GM13977 (cell line): ENCODE data around the gene RPRD1B.

Experiments
- DNase-seq: peaks from one replicate; pipeline ENCODE4 v3.0.0; 2012; ENCODE audit warnings: low spot score
- in situ Hi-C: fragments of 300-500 bp; cut with MboI; formaldehyde crosslinking; loops from one replicate; pipeline ENCODE4 v1.12.0; 2022; ENCODE audit warnings: low sequenced_read_pairs, low pct_unique_long_range_greater_than_20kb, mixed read lengths, inconsistent platforms; ENCODE audit not compliant: unreplicated experiment
- TF ChIP-seq, protein P1 (sequence below): IDR thresholded peaks from 2 replicates; pipeline ENCODE4 v1.5.1; 2012; ENCODE audit warnings: mild to moderate bottlenecking, control low read depth; ENCODE audit not compliant: insufficient read depth; ENCODE audit errors: extremely low read depth, missing control alignments

Gene RPRD1B

DNA sequence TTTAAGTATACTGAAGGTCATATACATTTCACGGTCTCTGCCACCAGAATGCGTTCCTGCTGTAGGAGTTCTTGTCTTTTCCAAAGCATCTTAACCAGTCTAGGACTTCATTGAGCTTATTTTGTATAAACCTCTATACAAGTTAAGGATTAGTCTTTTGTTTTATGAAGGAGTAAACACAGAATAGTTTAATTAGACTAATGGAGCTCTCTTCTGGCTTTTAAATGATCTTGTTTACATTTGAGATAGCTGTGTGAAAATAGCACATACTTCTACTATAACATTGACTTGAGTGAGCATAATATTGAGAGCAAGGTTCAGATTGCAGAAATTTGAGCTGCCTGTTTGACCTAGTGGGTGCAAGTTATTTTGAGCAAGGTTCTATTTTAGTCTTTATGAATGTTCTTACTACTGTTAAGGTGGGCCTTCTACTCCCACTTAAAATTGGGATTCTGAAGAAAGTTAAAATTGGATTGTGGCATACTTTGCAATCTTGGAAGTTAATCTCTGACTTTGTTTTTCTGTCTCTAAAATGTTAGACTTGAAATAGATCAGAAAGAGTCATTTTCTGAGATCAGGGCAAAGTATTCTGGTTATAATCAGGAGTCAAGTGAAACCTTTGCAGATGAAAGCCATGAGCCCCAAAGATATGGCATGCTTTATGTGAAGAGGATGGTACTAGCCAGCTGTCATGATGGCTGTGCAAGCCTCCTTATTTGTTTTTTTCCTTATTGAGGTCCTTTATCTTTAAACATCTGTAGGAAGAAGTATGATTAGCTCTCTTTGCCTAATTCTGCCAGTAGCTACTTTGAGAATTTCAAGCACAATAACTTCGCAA, 41.8 kb downstream of the RPRD1B start:
- no peak for DNase-seq
- in situ Hi-C loops: no loop called here
- TF ChIP-seq, protein P1, sequence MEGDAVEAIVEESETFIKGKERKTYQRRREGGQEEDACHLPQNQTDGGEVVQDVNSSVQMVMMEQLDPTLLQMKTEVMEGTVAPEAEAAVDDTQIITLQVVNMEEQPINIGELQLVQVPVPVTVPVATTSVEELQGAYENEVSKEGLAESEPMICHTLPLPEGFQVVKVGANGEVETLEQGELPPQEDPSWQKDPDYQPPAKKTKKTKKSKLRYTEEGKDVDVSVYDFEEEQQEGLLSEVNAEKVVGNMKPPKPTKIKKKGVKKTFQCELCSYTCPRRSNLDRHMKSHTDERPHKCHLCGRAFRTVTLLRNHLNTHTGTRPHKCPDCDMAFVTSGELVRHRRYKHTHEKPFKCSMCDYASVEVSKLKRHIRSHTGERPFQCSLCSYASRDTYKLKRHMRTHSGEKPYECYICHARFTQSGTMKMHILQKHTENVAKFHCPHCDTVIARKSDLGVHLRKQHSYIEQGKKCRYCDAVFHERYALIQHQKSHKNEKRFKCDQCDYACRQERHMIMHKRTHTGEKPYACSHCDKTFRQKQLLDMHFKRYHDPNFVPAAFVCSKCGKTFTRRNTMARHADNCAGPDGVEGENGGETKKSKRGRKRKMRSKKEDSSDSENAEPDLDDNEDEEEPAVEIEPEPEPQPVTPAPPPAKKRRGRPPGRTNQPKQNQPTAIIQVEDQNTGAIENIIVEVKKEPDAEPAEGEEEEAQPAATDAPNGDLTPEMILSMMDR: no peak

DNA sequence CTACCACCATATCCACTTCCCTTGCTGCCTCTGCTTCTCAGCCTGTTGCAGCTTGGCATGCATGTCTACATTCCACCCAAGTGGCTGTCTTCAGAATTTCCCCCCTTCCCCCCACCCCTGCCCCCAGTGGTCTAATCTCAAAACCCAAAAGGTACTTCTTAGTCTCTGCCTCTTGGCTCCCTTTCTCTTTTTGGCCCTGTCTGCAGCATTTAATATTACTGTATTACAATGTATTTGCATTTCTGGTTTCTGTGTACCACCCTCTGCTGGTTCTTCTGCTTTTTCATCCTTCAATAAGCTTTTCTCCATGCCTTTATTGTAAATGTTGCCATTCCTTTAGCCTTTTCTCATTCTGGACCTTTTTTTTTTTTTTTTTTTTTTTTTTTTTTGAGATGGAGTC, 43.0 kb downstream of the RPRD1B start:
- DNase-seq: no peak
- in situ Hi-C loops: no loop called here
- TF ChIP-seq, protein P1: no peak

DNA sequence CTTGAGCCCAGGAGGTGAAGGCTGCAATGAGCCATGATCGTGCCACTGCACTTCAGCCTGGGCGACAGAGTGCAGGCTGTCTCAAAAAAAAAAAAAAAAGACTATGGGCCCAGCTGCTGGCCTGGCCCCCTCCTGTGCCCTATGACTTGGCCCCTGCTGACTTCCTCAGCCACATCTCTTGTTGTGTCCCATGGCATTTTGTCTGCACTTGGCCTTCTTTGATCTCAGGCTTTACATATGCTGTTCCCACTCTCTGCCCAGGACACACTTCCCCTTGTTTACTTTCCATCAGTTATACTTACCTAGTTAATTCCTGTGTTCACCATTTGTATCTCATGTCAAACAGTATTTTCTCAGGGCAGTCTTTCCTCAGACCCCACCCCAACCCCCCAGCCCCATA, 44.5 kb downstream of the RPRD1B start:
- no peak for DNase-seq
- in situ Hi-C loops: no loop called here
- TF ChIP-seq, protein P1: no peak

DNA sequence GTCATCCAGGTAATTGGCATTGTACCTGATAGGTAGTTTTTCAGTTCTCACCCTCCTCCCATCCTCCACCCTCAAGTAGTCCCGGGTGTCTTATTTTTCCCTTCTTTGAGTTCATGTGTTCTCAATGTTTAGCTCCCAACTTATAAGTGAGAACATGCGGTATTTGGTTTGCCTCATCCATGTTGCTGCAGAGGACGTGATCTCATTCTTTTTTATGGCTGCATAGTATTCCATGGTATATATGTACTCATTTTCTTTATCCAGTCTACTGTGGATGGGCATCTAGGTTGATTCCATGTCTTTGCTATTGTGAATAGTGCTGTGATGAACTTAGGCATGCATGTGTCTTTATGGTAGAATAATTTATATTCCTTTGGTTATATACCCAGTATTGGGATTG, 45.8 kb downstream of the RPRD1B start:
- no peak for DNase-seq
- in situ Hi-C loops: no loop called here
- TF ChIP-seq, protein P1: no peak

DNA sequence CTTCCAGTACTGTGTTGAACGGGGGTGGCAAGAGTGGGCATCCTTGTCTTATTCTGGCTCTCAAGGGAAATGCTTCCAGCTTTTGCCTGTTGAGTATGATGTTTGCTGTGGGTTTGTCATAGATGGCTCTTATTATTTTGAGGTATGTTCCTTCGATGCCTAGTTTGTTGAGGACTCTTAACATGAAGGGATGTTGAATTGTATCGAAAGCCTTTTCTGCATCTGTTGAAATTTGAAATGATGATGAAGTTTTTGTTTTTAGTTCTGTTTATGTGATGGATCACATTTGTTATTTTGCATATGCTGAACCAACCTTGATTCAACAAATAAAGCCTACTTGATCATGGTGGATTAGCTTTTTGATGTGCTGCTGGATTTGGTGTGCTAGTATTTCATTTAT, 48.0 kb downstream of the RPRD1B start:
- TF ChIP-seq, protein P1: no peak
- in situ Hi-C loops: no loop called here
- no peak for DNase-seq

DNA sequence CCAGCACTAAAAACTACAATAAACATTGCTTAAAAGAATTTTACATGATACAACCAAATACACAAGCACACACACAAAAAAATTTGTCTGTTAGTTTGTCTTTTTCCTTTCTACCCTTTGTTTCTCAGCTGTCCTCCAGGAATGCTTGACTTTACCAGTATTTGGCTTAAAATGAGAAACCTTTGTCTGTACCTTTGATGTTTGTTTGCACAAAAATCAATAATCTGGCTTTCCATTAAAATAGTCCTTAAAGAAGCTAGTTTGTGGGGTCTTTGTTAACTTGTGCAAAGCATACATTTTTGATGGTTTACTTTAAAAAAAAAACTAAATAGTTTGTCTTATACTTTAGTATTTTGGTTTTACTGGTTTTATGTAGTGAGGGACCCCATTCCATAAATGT, 49.3 kb downstream of the RPRD1B start:
- no peak for DNase-seq
- in situ Hi-C loops: no loop called here
- TF ChIP-seq, protein P1: no peak
